ENCODE data around the gene COPS6. TPM values are rescaled to one million over a fixed set of nuclear protein-coding genes. Genes with fewer than 3 reads are reported as not detected.

Gene COPS6
- total RNA-seq, 1 donor from 2014 or later = 57.4 TPM

DNA sequence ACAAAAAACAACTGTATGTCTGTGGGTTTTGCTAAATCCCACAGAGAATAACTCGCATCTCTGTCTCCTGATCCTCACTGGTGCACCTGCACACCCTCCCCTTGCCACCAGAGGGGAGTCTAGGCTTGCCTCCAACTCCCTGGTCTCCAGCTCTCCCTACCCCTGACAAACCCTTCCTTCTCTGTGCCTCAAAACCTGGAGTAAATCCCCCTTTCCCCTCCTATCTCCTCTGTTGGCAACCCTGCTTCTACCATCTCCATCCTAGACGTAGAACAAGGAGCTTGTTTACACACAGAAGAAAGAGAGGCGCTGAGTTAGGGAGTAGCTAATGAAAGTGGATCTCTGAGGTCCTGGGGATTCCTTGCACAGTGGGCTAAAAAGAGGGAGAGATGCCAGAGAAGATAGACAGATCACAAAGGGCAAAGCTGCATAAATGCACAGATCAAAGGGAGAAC lies 44.0 kb downstream of the COPS6 start:
- H3K27me3 ChIP-seq (ENCODE audit: control insufficient read depth in 3 of 3, insufficient read depth in 3 of 3, low read length in 3 of 3) = peaks cover 0 to 15% (median 1%) of the 10 kb centered on the region in 3 donors
- peaks cover 7 to 9% (median 9%) of the 10 kb centered on the region in 3 donors for H3K4me1 ChIP-seq (ENCODE audit: control insufficient read depth in 3 of 3, insufficient read depth in 3 of 3, low read length in 3 of 3)
- peak overlapping the region in 1 of 3 donors; percentile 40 for H3K9ac ChIP-seq (ENCODE audit: low read depth in 1 of 3, low read length in 3 of 3)
- H3K9me3 ChIP-seq (ENCODE audit: control insufficient read depth in 3 of 3, low read length in 3 of 3) = no peaks in the 10 kb centered on the region
- H3K4me3 ChIP-seq (ENCODE audit: low read length in 3 of 3) = no peak overlapping the region
- H3K27ac ChIP-seq (ENCODE audit: low read depth, low read length) = no peak overlapping the region
- no peaks in the 10 kb centered on the region for H3K36me3 ChIP-seq (ENCODE audit: control insufficient read depth in 3 of 3, insufficient read depth in 3 of 3, low read length in 3 of 3)

DNA sequence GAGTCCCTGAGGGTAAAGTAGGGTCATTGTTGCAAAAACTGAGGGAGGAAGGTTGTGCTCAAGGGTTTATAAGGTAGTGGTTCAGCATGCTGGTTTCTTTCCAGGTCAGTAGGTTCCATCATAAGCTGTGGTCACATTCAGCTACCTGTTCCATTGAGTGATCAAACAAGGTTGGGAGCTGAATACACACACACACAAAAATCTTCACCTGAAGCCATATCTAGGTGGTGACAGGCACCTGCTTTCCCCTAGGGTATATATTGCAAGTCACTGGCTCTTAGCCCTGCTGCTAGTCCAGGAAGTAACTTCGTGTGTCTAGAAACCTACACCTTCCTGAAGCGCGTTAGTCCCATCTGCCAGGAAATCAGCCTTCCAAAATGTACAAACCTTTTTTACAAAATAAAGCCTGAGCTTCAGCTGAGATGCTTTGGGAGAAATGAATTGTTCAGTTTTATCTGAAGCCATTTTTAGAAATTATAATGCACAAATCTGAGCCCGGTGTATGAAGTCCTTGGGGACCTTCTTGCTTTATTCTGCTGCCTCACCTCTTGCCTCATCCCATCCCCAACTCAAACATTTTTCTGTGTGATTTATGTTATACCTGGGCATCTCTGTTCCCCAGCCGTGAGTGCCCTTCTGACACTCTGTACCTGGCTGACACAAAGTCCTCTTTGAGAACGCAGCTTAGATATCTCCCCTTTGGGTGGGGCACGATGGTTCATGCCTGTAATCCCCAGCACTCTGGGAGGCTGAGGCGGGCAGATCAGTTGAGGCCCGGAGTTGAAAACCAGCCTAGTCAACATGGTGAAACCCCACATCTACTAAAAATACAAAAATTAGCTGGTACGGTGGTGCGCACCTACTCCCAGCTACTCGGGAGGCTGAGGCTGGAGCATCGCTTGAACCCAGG lies 49.3 kb downstream of the COPS6 start:
- no peak overlapping the region for H3K4me3 ChIP-seq (ENCODE audit: low read length in 3 of 3)
- no peak overlapping the region for H3K27ac ChIP-seq (ENCODE audit: low read depth, low read length)
- H3K9ac ChIP-seq (ENCODE audit: low read depth in 1 of 3, low read length in 3 of 3) = no peak overlapping the region
- H3K9me3 ChIP-seq (ENCODE audit: control insufficient read depth in 3 of 3, low read length in 3 of 3) = no peaks in the 10 kb centered on the region
- H3K36me3 ChIP-seq (ENCODE audit: control insufficient read depth in 3 of 3, insufficient read depth in 3 of 3, low read length in 3 of 3) = no peaks in the 10 kb centered on the region
- peaks cover 9 to 31% (median 10%) of the 10 kb centered on the region in 3 donors for H3K27me3 ChIP-seq (ENCODE audit: control insufficient read depth in 3 of 3, insufficient read depth in 3 of 3, low read length in 3 of 3)
- H3K4me1 ChIP-seq (ENCODE audit: control insufficient read depth in 3 of 3, insufficient read depth in 3 of 3, low read length in 3 of 3) = no peaks in the 10 kb centered on the region

DNA sequence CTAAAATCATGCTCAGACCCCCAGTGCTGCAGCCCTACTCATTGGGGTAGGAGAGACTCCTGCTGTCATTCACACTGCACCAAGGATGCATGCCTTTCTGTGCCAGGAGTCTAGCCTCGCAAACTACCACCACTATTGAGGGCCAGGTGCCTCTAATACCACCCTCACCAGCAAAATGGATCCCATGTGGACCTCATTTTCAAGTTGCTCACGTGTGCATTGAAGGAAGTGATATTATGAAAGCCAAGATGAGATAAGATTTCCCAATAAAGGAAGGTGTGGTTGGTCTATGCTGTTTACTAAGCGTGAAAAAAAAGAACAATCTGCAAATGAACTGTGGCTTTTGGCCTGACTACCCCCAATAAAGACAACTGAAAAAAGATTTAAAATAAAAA lies 52.8 kb downstream of the COPS6 start:
- Histone ChIP-seq H3K4me1 (ENCODE audit: control insufficient read depth in 3 of 3, insufficient read depth in 3 of 3, low read length in 3 of 3) (no peaks in the 10 kb centered on the region), H3K27ac (ENCODE audit: low read depth, low read length) (no peak overlapping the region), H3K4me3 (ENCODE audit: low read length in 3 of 3) (no peak overlapping the region), H3K36me3 (ENCODE audit: control insufficient read depth in 3 of 3, insufficient read depth in 3 of 3, low read length in 3 of 3) (no peaks in the 10 kb centered on the region), H3K9ac (ENCODE audit: low read depth in 1 of 3, low read length in 3 of 3) (no peak overlapping the region), H3K27me3 (ENCODE audit: control insufficient read depth in 3 of 3, insufficient read depth in 3 of 3, low read length in 3 of 3) (peaks cover 9 to 24% (median 10%) of the 10 kb centered on the region in 3 donors), H3K9me3 (ENCODE audit: control insufficient read depth in 3 of 3, low read length in 3 of 3) (no peaks in the 10 kb centered on the region)

Small RNA genes lying within 50 kb of the gene (small RNA-seq; reads per million reads assigned to genes)
- gene MIR106B (134 reads per million, percentile 97 among the genes with 10 or more reads in this experiment), gene MIR25 (1,365 reads per million, percentile 99 among the genes with 10 or more reads in this experiment), gene MIR93 (494 reads per million, percentile 98 among the genes with 10 or more reads in this experiment)

Other genes with a start within 250 kb of the COPS6 start
- gene OR2AE1, start 211.9 kb upstream of the COPS6 start, total RNA-seq = not detected
- 15.1 TPM for gene TRIM4, start 169.4 kb upstream of the COPS6 start, total RNA-seq
- 1.0 TPM for gene GJC3, start 159.3 kb upstream of the COPS6 start, total RNA-seq
- 9.4 TPM for gene AZGP1, start 112.9 kb upstream of the COPS6 start, total RNA-seq
- gene ZKSCAN1, start 73.4 kb upstream of the COPS6 start, total RNA-seq = 32.9 TPM
- gene ZSCAN21, start 39.2 kb upstream of the COPS6 start, total RNA-seq = 11.5 TPM
- 34.4 TPM for gene ZNF3, start 7.2 kb upstream of the COPS6 start, total RNA-seq
- gene MCM7, start 12.4 kb downstream of the COPS6 start, total RNA-seq = 42.3 TPM
- gene AP4M1, start 12.7 kb downstream of the COPS6 start, total RNA-seq = 20.9 TPM
- gene TAF6, start 30.4 kb downstream of the COPS6 start, total RNA-seq = 11.0 TPM
- gene CNPY4, start 30.7 kb downstream of the COPS6 start, total RNA-seq = 25.6 TPM
- 1.0 TPM for gene MBLAC1, start 38.0 kb downstream of the COPS6 start, total RNA-seq
- gene LAMTOR4, start 59.9 kb downstream of the COPS6 start, total RNA-seq = 73.1 TPM
- gene TRAPPC14, start 69.8 kb downstream of the COPS6 start, total RNA-seq = 2.6 TPM
- gene GAL3ST4, start 79.6 kb downstream of the COPS6 start, total RNA-seq = 2.1 TPM
- gene GPC2, start 88.4 kb downstream of the COPS6 start, total RNA-seq = 5.2 TPM
- 0.52 TPM for gene STAG3, start 88.9 kb downstream of the COPS6 start, total RNA-seq
- gene PVRIG, start 131.0 kb downstream of the COPS6 start, total RNA-seq = not detected
- gene SPDYE3, start 218.7 kb downstream of the COPS6 start, total RNA-seq = not detected

Data from skeletal muscle tissue (tissue), 5 donors.